Mesendoderm (in vitro differentiated cells): ENCODE results near the gene PRAMEF20.

Experiments
- DNase-seq: peaks from one replicate; pipeline ENCODE4 v3.0.0; 2013
- H2AK5ac ChIP-seq: 2 replicates; pipeline ENCODE4 v1.6.1; 2013; ENCODE audit warnings: low read length, inconsistent platforms
- H2BK120ac ChIP-seq: 2 replicates; pipeline ENCODE4 v1.6.1; 2013; ENCODE audit warnings: low read depth, mild to moderate bottlenecking, low read length, moderate library complexity, mixed read lengths
- H2BK15ac ChIP-seq: replicated peaks from 2 replicates; pipeline ENCODE4 v1.6.1; 2013; ENCODE audit warnings: low read depth, mild to moderate bottlenecking, moderate library complexity
- H2BK5ac ChIP-seq: 2 replicates; pipeline ENCODE4 v1.6.1; 2013; ENCODE audit warnings: low read length, inconsistent platforms
- H3K18ac ChIP-seq: 2 replicates; pipeline ENCODE4 v1.6.1; 2013; ENCODE audit warnings: mild to moderate bottlenecking, low read length, mixed read lengths
- H3K23ac ChIP-seq: one replicate; pipeline ENCODE4 v1.6.1; 2013; ENCODE audit warnings: low read length
- H3K27ac ChIP-seq: 2 replicates; pipeline ENCODE4 v1.5.1; 2013; ENCODE audit warnings: low read depth, mild to moderate bottlenecking, inconsistent platforms, low read length, moderate library complexity
- H3K27me3 ChIP-seq: 2 replicates; pipeline ENCODE4 v1.6.1; 2013; ENCODE audit warnings: low read length, control low read depth, mild to moderate bottlenecking, inconsistent platforms; ENCODE audit not compliant: insufficient read depth, poor library complexity
- H3K36me3 ChIP-seq: 2 replicates; pipeline ENCODE4 v1.6.1; 2013; ENCODE audit warnings: low read length, inconsistent platforms; ENCODE audit not compliant: control insufficient read depth, insufficient read depth
- H3K4ac ChIP-seq: one replicate; pipeline ENCODE4 v1.6.1; 2013; ENCODE audit warnings: low read depth, mild to moderate bottlenecking, low read length, moderate library complexity
- H3K4me1 ChIP-seq: 2 replicates; pipeline ENCODE4 v1.6.1; 2013; ENCODE audit warnings: low read depth, low read length, inconsistent platforms; ENCODE audit not compliant: control insufficient read depth
- H3K4me2 ChIP-seq: 2 replicates; pipeline ENCODE4 v1.6.1; 2013; ENCODE audit warnings: low read length
- H3K4me3 ChIP-seq: 2 replicates; pipeline ENCODE4 v1.5.1; 2013; ENCODE audit warnings: mild to moderate bottlenecking, low read length
- H3K56ac ChIP-seq: one replicate; pipeline ENCODE4 v1.6.1; 2013; ENCODE audit warnings: low read length
- H3K79me1 ChIP-seq: 2 replicates; pipeline ENCODE4 v1.6.1; 2013; ENCODE audit warnings: low read length, inconsistent platforms
- H3K79me2 ChIP-seq: 2 replicates; pipeline ENCODE4 v1.6.1; 2013; ENCODE audit warnings: mild to moderate bottlenecking, low read length; ENCODE audit not compliant: control insufficient read depth, insufficient read depth
- H3K9ac ChIP-seq: 2 replicates; pipeline ENCODE4 v1.6.1; 2013; ENCODE audit warnings: low read length, inconsistent platforms
- H4K5ac ChIP-seq: one replicate; pipeline ENCODE4 v1.6.1; 2013; ENCODE audit warnings: low read length
- H4K8ac ChIP-seq: one replicate; pipeline ENCODE4 v1.6.1; 2013; ENCODE audit warnings: low read depth, mild to moderate bottlenecking, control low read depth, low read length, moderate library complexity
- WGBS: extraction: QIAGEN DNeasy Blood & Tissue Kit; methylation state at CpG from one replicate; pipeline ENCODE4 v1.1.7; 2013; ENCODE audit warnings: low lambda C conversion rate, missing lambda C conversion rate; ENCODE audit not compliant: insufficient coverage; ENCODE audit errors: extremely low coverage; 5-methylcytosine and 5-hydroxymethylcytosine counted together

The PRAMEF20 gene

DNA sequence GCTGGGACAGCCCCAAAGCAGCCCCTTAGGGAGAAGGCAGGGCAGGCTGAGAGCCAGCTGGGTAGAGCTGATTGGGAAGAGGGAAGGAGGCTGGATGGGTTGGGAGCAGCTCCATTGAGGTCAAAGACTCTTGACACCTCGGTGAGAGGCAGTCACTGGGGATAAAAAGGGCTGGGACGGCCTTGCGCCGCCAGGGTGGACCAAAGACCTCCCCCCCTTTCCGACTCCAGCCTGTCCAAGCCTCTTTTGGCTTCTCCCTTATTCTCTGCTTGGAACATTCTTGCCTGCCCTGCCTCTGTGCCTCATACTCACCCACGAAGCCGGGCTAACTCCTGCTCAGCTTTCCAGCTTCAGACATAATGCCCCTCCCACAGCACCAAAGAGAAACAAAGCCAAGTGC, 52.4 kb downstream of the PRAMEF20 start:
- no CpG with 5 or more reads among the region's 7 CpGs for WGBS
- no peak overlapping the region for H2BK15ac ChIP-seq
- no peak overlapping the region for H3K4ac ChIP-seq
- DNase-seq = no peak
- no peak overlapping the region for H3K18ac ChIP-seq
- H2BK120ac ChIP-seq = no peak overlapping the region
- no peaks in the 10 kb centered on the region for H3K4me1 ChIP-seq
- no peak overlapping the region for H3K23ac ChIP-seq
- no peak overlapping the region for H2BK5ac ChIP-seq
- H3K4me3 ChIP-seq = no peak overlapping the region
- H3K36me3 ChIP-seq = no peaks in the 10 kb centered on the region
- no peak overlapping the region for H2AK5ac ChIP-seq
- no peak overlapping the region for H3K56ac ChIP-seq
- no peak overlapping the region for H4K8ac ChIP-seq
- no peak overlapping the region for H3K27ac ChIP-seq
- H3K27me3 ChIP-seq = no peaks in the 10 kb centered on the region
- no peaks in the 10 kb centered on the region for H3K79me1 ChIP-seq
- H3K4me2 ChIP-seq = no peak overlapping the region
- H3K9ac ChIP-seq = no peak overlapping the region
- H3K79me2 ChIP-seq = no peaks in the 10 kb centered on the region
- no peak overlapping the region for H4K5ac ChIP-seq

GRCh38 chr1:13465515-13465914, 55.3 kb downstream of the PRAMEF20 start:
- DNase-seq = no peak
- Histone ChIP-seq H3K79me2 (no peaks in the 10 kb centered on the region), H2AK5ac (no peak overlapping the region), H3K27me3 (no peaks in the 10 kb centered on the region), H3K18ac (no peak overlapping the region), H3K4ac (no peak overlapping the region), H3K9ac (no peak overlapping the region), H3K36me3 (no peaks in the 10 kb centered on the region), H4K5ac (no peak overlapping the region), H2BK5ac (no peak overlapping the region), H4K8ac (no peak overlapping the region), H3K79me1 (no peaks in the 10 kb centered on the region), H3K4me2 (no peak overlapping the region), H3K56ac (no peak overlapping the region), H3K4me3 (no peak overlapping the region), H3K4me1 (no peaks in the 10 kb centered on the region), H3K23ac (no peak overlapping the region), H2BK15ac (no peak overlapping the region), H2BK120ac (no peak overlapping the region), H3K27ac (no peak overlapping the region)
- WGBS = no CpG with 5 or more reads among the region's 1 CpG

GRCh38 chr1:13469343-13469742, 59.1 kb downstream of the PRAMEF20 start:
- no peak overlapping the region for H2AK5ac ChIP-seq
- no peak overlapping the region for H2BK120ac ChIP-seq
- H3K18ac ChIP-seq = no peak overlapping the region
- H3K36me3 ChIP-seq = no peaks in the 10 kb centered on the region
- H4K8ac ChIP-seq = no peak overlapping the region
- no peak overlapping the region for H3K9ac ChIP-seq
- H3K79me2 ChIP-seq = no peaks in the 10 kb centered on the region
- no peak overlapping the region for H3K4ac ChIP-seq
- no peak overlapping the region for H3K23ac ChIP-seq
- no peak overlapping the region for H3K4me2 ChIP-seq
- no peaks in the 10 kb centered on the region for H3K79me1 ChIP-seq
- peak; percentile 21 for DNase-seq
- WGBS = no CpG with 5 or more reads among the region's 5 CpGs
- H2BK5ac ChIP-seq = no peak overlapping the region
- no peak overlapping the region for H3K27ac ChIP-seq
- H4K5ac ChIP-seq = no peak overlapping the region
- no peaks in the 10 kb centered on the region for H3K27me3 ChIP-seq
- H2BK15ac ChIP-seq = no peak overlapping the region
- no peak overlapping the region for H3K4me3 ChIP-seq
- no peak overlapping the region for H3K56ac ChIP-seq
- H3K4me1 ChIP-seq = no peaks in the 10 kb centered on the region
